Osteocyte (in vitro differentiated cells): ENCODE results near the gene SIGLECL1. TPM values are rescaled to one million over a fixed set of nuclear protein-coding genes. Genes with fewer than 3 reads are reported as not detected.

Experiments
- DNase-seq: peaks from one replicate; pipeline ENCODE4 v3.0.0; 2021; ENCODE audit warnings: mixed read lengths; ENCODE audit not compliant: unreplicated experiment; ENCODE audit errors: extremely low spot score
- H3K27ac Mint-ChIP-seq: one replicate; pipeline ENCODE4 v1.8.0; 2021; ENCODE audit warnings: mild to moderate bottlenecking, mixed read lengths; ENCODE audit not compliant: unreplicated experiment
- H3K27me3 Mint-ChIP-seq: one replicate; pipeline ENCODE4 v1.8.0; 2021; ENCODE audit warnings: mixed read lengths; ENCODE audit not compliant: unreplicated experiment
- H3K36me3 Mint-ChIP-seq: one replicate; pipeline ENCODE4 v1.8.0; 2021; ENCODE audit warnings: mixed read lengths; ENCODE audit not compliant: unreplicated experiment
- H3K4me1 Mint-ChIP-seq: one replicate; pipeline ENCODE4 v1.8.0; 2021; ENCODE audit warnings: mixed read lengths; ENCODE audit not compliant: unreplicated experiment
- H3K4me3 Mint-ChIP-seq: one replicate; pipeline ENCODE4 v1.8.0; 2021; ENCODE audit warnings: mild to moderate bottlenecking, moderate library complexity, mixed read lengths; ENCODE audit not compliant: unreplicated experiment
- H3K9me3 Mint-ChIP-seq: one replicate; pipeline ENCODE4 v1.8.0; 2021; ENCODE audit warnings: mixed read lengths; ENCODE audit not compliant: unreplicated experiment
- total RNA-seq: library from RNA; stranded (reverse); gene quantifications from 2 replicates; pipeline ENCODE4 v1.2.1, GENCODE V29; 2021
- TF ChIP-seq, protein P1 (sequence below): fragments of 200-600 bp; sonication (generic); IDR thresholded peaks from 2 replicates; pipeline ENCODE4 v1.5.0; 2021; ENCODE audit warnings: antibody characterized with exemption, mild to moderate bottlenecking, moderate library complexity

Gene SIGLECL1
- total RNA-seq, 1 donor from 2014 or later, result not detected

GRCh38 chr19:51242881-51243630 is 7.8 kb upstream of the SIGLECL1 start:
- peaks cover 27% of the 10 kb centered on the region for H3K9me3 Mint-ChIP-seq
- no peak overlapping the region for H3K27ac Mint-ChIP-seq
- TF ChIP-seq, protein P1, sequence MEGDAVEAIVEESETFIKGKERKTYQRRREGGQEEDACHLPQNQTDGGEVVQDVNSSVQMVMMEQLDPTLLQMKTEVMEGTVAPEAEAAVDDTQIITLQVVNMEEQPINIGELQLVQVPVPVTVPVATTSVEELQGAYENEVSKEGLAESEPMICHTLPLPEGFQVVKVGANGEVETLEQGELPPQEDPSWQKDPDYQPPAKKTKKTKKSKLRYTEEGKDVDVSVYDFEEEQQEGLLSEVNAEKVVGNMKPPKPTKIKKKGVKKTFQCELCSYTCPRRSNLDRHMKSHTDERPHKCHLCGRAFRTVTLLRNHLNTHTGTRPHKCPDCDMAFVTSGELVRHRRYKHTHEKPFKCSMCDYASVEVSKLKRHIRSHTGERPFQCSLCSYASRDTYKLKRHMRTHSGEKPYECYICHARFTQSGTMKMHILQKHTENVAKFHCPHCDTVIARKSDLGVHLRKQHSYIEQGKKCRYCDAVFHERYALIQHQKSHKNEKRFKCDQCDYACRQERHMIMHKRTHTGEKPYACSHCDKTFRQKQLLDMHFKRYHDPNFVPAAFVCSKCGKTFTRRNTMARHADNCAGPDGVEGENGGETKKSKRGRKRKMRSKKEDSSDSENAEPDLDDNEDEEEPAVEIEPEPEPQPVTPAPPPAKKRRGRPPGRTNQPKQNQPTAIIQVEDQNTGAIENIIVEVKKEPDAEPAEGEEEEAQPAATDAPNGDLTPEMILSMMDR, result no peak
- no peaks in the 10 kb centered on the region for H3K27me3 Mint-ChIP-seq
- DNase-seq, result no peak
- H3K36me3 Mint-ChIP-seq, result no peaks in the 10 kb centered on the region
- H3K4me3 Mint-ChIP-seq, result no peak overlapping the region
- no peaks in the 10 kb centered on the region for H3K4me1 Mint-ChIP-seq

GRCh38 chr19:51246164-51246552 is 4.7 kb upstream of the SIGLECL1 start:
- Mint-ChIP-seq H3K36me3 (no peaks in the 10 kb centered on the region), H3K27me3 (no peaks in the 10 kb centered on the region), H3K27ac (no peak overlapping the region), H3K4me3 (no peak overlapping the region), H3K9me3 (peaks cover 27% of the 10 kb centered on the region), H3K4me1 (no peaks in the 10 kb centered on the region)
- TF ChIP-seq, protein P1, result no peak
- DNase-seq, result no peak

DNA sequence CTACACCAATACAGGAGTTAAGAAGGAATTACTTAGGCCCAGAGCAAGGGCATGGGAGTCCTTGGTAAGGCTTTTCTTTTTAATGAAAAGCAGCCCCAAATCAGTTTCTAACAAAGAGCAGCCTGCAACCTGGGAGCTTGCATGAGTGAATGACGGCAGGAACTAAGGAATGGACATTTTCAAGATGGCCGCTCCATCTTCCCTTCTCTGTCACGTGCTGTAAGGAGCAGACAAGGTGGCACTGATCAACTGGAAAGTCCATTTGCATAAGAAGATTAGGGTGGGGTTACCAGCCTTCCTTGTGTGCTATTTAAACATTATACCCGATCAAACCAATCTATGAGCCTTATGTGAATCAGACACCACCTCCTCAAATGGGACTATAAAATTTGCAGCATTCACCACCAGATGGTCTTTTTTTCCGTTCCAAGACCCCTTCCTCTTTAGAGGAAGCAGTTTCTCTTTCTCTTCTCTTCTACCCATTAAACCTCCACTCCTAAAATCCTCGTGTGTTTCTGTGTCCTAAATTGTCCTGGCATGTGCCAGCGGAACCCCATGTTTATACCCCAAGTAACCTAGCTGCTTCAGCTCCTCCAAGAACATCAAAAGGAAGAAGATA is 2.8 kb upstream of the SIGLECL1 start:
- H3K4me1 Mint-ChIP-seq, result no peaks in the 10 kb centered on the region

DNA sequence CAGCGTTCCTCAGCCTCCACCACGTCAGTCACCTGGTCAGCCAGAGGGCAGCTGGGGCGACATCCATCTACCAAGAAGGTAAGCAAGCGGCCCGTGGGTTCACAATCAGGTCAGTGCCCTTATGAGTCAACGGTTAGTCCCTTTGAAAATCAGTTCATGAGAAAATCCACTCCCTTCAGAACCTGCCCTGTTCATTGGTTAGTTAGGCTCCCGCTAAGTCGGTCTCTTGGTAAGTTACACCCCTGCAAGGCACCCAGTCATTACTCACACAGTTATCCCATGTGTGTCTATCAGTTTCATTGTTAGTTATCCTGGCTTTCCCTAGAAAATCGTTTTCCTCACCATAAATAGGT is 564 bp downstream of the SIGLECL1 start:
- TF ChIP-seq, protein P1, result no peak
- no peaks in the 10 kb centered on the region for H3K36me3 Mint-ChIP-seq
- peaks cover 19% of the 10 kb centered on the region for H3K9me3 Mint-ChIP-seq
- no peak for DNase-seq
- H3K4me1 Mint-ChIP-seq, result no peaks in the 10 kb centered on the region
- no peak overlapping the region for H3K27ac Mint-ChIP-seq
- H3K27me3 Mint-ChIP-seq, result no peaks in the 10 kb centered on the region
- H3K4me3 Mint-ChIP-seq, result no peak overlapping the region

More for the DNA sequence above, 2.8 kb upstream of the SIGLECL1 start:
- TF ChIP-seq, protein P1, result no peak
- peaks cover 22% of the 10 kb centered on the region for H3K9me3 Mint-ChIP-seq
- no peak overlapping the region for H3K27ac Mint-ChIP-seq
- DNase-seq, result no peak
- no peaks in the 10 kb centered on the region for H3K36me3 Mint-ChIP-seq
- no peak overlapping the region for H3K4me3 Mint-ChIP-seq
- H3K27me3 Mint-ChIP-seq, result no peaks in the 10 kb centered on the region

DNA sequence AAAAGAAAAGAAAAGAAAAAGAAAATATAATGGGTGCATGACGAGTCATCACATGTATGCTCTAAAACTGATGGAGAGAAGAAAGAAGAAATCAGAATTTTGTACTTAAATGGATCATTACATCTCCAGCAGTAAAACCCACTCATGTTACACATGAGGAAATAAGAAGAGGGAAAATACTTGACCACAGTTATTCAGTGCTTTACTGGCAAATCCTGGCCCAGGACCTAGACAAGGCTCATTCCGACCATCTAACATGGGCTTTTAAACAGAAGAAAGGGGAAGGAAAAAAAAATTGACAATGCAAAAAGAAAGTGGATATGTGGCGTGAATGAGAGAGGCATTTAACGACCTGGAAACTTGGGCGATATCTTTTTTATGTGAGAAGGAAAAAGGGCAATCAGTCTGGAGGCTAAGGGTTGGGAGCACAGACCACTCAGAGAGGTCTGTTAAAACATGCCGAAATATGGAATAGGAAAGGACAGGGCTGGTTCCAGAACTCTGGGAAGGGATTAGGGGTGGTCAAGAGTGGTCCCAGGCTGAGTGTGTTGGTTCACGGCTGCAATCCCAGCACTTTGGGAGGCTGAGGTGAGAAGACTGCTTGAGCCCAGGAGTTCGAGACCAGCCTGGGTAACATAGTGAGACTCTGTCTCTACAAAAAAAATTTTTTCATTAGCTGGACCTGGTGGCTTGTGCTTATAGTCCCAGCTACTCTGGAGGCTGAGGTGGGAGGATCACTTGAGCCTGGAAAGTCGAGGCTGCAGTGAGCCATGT is 1.6 kb downstream of the SIGLECL1 start:
- H3K27ac Mint-ChIP-seq, result no peak overlapping the region
- DNase-seq, result peak; percentile 57
- H3K4me1 Mint-ChIP-seq, result no peaks in the 10 kb centered on the region
- H3K9me3 Mint-ChIP-seq, result peaks cover 14% of the 10 kb centered on the region
- TF ChIP-seq, protein P1, result no peak
- no peak overlapping the region for H3K4me3 Mint-ChIP-seq
- H3K36me3 Mint-ChIP-seq, result no peaks in the 10 kb centered on the region
- H3K27me3 Mint-ChIP-seq, result no peaks in the 10 kb centered on the region
